ENCODE results near the gene PISD. TPM values are rescaled to one million over a fixed set of nuclear protein-coding genes. Genes with fewer than 3 reads are reported as not detected.

Gene PISD
- total RNA-seq, 1 experiment from 2014 or later: 36.0 TPM

- Histone ChIP-seq H3K9ac (ENCODE audit: low read length) (no peak overlapping the region), H3K9me3 (ENCODE audit: low read length) (no peaks in the 10 kb centered on the region), H3K27me3 (ENCODE audit: low read length) (no peaks in the 10 kb centered on the region), H4K20me1 (ENCODE audit: low read length) (no peaks in the 10 kb centered on the region), H3K9me2 (replicated peaks; ENCODE audit: low read length) (no peaks in the 10 kb centered on the region), H3K4me2 (ENCODE audit: low read length) (no peak overlapping the region), H2AFZ (ENCODE audit: low read length) (no peak overlapping the region), H3K27ac (ENCODE audit: low read length) (no peak overlapping the region), H3K4me3 (ENCODE audit: low read length) (no peak overlapping the region), H3K36me3 (ENCODE audit: low read depth, low read length) (no peaks in the 10 kb centered on the region), H3K4me1 (ENCODE audit: insufficient read depth, low read length) (peaks cover 14% of the 10 kb centered on the region), H3K79me2 (ENCODE audit: low read length) (no peaks in the 10 kb centered on the region), H3F3A (ENCODE audit: low read length, unreplicated experiment) (no peaks in the 10 kb centered on the region)
- TF ChIP-seq CTCF (conservative IDR thresholded peaks at IDR 0.05; ENCODE audit: low read depth, low read length) (no peak), EZH2 (IDR thresholded peaks at IDR 0.05; ENCODE audit: low read length, unreplicated experiment) (no peak), EZH2phosphoT487 (IDR thresholded peaks at IDR 0.05; ENCODE audit: borderline replicate concordance, low read length) (no peak)
- intact Hi-C loops (cut with micrococcal nuclease): no loop called here
- ATAC-seq (no peak), DNase-seq (no peak)
- ChIA-PET CTCF (no interaction called here), POLR2A (ENCODE audit: unreplicated experiment) (no interaction called here)
- no TSS peak for BruUV-seq (replicated peaks)
These were observed 57.0 kb downstream of the PISD start for GRCh38 chr22:31604746-31605705.

DNA sequence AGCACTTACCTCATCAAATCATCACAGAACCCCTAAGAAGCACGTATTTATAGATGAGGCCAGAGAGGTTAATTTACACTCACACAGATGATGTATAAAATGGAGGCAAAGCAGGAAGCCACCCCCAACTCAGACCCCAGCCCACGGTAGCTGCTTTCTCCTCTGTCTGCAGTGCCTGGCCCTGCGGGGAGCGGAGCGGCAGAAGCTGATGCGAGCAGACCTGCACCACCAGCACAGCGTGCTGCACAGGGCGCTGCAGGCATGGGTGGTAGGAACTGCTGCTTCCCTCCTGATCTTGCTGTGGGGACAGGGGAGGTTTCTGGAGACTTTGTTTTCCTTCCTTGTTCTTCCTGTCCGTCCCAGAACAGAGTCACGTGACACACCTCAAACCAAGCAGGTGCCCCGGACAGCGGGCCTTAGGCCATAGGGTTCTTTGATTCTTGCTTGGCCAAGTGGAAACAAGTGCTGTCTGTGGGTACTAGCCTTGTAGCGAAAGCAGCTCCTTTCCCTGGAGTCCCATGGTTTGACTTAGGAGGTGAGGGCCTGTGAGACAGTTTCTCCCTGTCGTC lies 57.8 kb downstream of the PISD start:
- H3K9me3 ChIP-seq (ENCODE audit: low read length): no peaks in the 10 kb centered on the region
- no peaks in the 10 kb centered on the region for H3K9me2 ChIP-seq (replicated peaks; ENCODE audit: low read length)
- no peak overlapping the region for H3K9ac ChIP-seq (ENCODE audit: low read length)
- H3K27me3 ChIP-seq (ENCODE audit: low read length): no peaks in the 10 kb centered on the region
- H3F3A ChIP-seq (ENCODE audit: low read length, unreplicated experiment): no peaks in the 10 kb centered on the region
- ATAC-seq (no peak), DNase-seq (no peak)
- no peak overlapping the region for H3K4me2 ChIP-seq (ENCODE audit: low read length)
- peaks cover 14% of the 10 kb centered on the region for H3K4me1 ChIP-seq (ENCODE audit: insufficient read depth, low read length)
- TF ChIP-seq EZH2phosphoT487 (IDR thresholded peaks at IDR 0.05; ENCODE audit: borderline replicate concordance, low read length): no peak
- TF ChIP-seq CTCF (conservative IDR thresholded peaks at IDR 0.05; ENCODE audit: low read depth, low read length): no peak
- BruUV-seq (replicated peaks): no TSS peak
- intact Hi-C loops (cut with micrococcal nuclease): no loop called here
- no peak overlapping the region for H3K4me3 ChIP-seq (ENCODE audit: low read length)
- no peak overlapping the region for H2AFZ ChIP-seq (ENCODE audit: low read length)
- CTCF ChIA-PET: no interaction called here
- POLR2A ChIA-PET (ENCODE audit: unreplicated experiment): no interaction called here
- no peak overlapping the region for H3K27ac ChIP-seq (ENCODE audit: low read length)
- no peaks in the 10 kb centered on the region for H3K36me3 ChIP-seq (ENCODE audit: low read depth, low read length)
- H3K79me2 ChIP-seq (ENCODE audit: low read length): no peaks in the 10 kb centered on the region
- H4K20me1 ChIP-seq (ENCODE audit: low read length): no peaks in the 10 kb centered on the region

GRCh38 chr22:31603574-31603973 lies 58.4 kb downstream of the PISD start:
- no peak overlapping the region for H3K4me2 ChIP-seq (ENCODE audit: low read length)
- CTCF ChIA-PET: no interaction called here
- H3K4me3 ChIP-seq (ENCODE audit: low read length): no peak overlapping the region

More at GRCh38 chr22:31603574-31603973, 58.4 kb downstream of the PISD start:
- Histone ChIP-seq H3K9ac (ENCODE audit: low read length) (no peak overlapping the region), H3K27me3 (ENCODE audit: low read length) (no peaks in the 10 kb centered on the region), H3F3A (ENCODE audit: low read length, unreplicated experiment) (no peaks in the 10 kb centered on the region), H4K20me1 (ENCODE audit: low read length) (no peaks in the 10 kb centered on the region), H3K36me3 (ENCODE audit: low read depth, low read length) (no peaks in the 10 kb centered on the region), H2AFZ (ENCODE audit: low read length) (no peak overlapping the region), H3K79me2 (ENCODE audit: low read length) (no peaks in the 10 kb centered on the region), H3K9me2 (replicated peaks; ENCODE audit: low read length) (no peaks in the 10 kb centered on the region), H3K4me1 (ENCODE audit: insufficient read depth, low read length) (peaks cover 14% of the 10 kb centered on the region), H3K27ac (ENCODE audit: low read length) (no peak overlapping the region), H3K9me3 (ENCODE audit: low read length) (no peaks in the 10 kb centered on the region)
- no peak for ATAC-seq
- no peak for TF ChIP-seq EZH2 (IDR thresholded peaks at IDR 0.05; ENCODE audit: low read length, unreplicated experiment)
- no peak for TF ChIP-seq CTCF (conservative IDR thresholded peaks at IDR 0.05; ENCODE audit: low read depth, low read length)
- TF ChIP-seq EZH2phosphoT487 (IDR thresholded peaks at IDR 0.05; ENCODE audit: borderline replicate concordance, low read length): no peak
- intact Hi-C loops (cut with micrococcal nuclease): no loop called here
- DNase-seq: no peak
- no TSS peak for BruUV-seq (replicated peaks)
- POLR2A ChIA-PET (ENCODE audit: unreplicated experiment): no interaction called here
